Muscle layer of duodenum (tissue), 2 donors: ENCODE results near the gene LST1.

Experiments
- H3K27ac ChIP-seq: one replicate; pipeline ENCODE4 v1.7.0; 2013; ENCODE audit warnings: mild to moderate bottlenecking, low read length
- H3K27me3 ChIP-seq: one replicate; pipeline ENCODE4 v1.7.0; 2013; ENCODE audit warnings: low read depth, mild to moderate bottlenecking, control low read depth, low read length
- H3K36me3 ChIP-seq, 2 donors: one replicate each; pipeline ENCODE4 v1.7.0; 2013; ENCODE audit warnings: low read length in 2 of 2, control low read depth in 1 of 2, mild to moderate bottlenecking in 1 of 2; ENCODE audit not compliant: insufficient read depth in 2 of 2, control insufficient read depth in 1 of 2
- H3K4me1 ChIP-seq, 2 donors: one replicate each; pipeline ENCODE4 v1.7.0; 2013; ENCODE audit warnings: low read length in 2 of 2, mild to moderate bottlenecking in 2 of 2, control low read depth in 1 of 2, moderate library complexity in 1 of 2; ENCODE audit not compliant: insufficient read depth in 2 of 2, control insufficient read depth in 1 of 2
- H3K4me3 ChIP-seq, 2 donors: one replicate each; pipeline ENCODE4 v1.7.0; 2013; ENCODE audit warnings: low read length in 2 of 2, low read depth in 1 of 2, mild to moderate bottlenecking in 1 of 2
- H3K9me3 ChIP-seq, 2 donors: one replicate each; pipeline ENCODE4 v1.7.0; 2013; ENCODE audit warnings: low read length in 2 of 2, control low read depth in 1 of 2, mild to moderate bottlenecking in 1 of 2; ENCODE audit not compliant: control insufficient read depth in 1 of 2
- donor health status: healthy.

The LST1 gene

GRCh38 chr6:31586008-31586407 lies at the start of gene LST1:
Gene LST1, plus strand, starts transcription at chr6:31586277. Its CDS starts 1,023 bp downstream, at chr6:31587300.
- Histone ChIP-seq H3K4me3 (peak within 1 kb of the TSS in 1 of 2 donors; percentile 42), H3K27ac (no peak within 1 kb of the TSS)

GRCh38 chr6:31538805-31539400 lies 47.2 kb upstream of the LST1 start:
- H3K36me3 ChIP-seq: peaks cover 49 to 61% of the 10 kb centered on the region in 2 donors
- H3K27ac ChIP-seq: peak overlapping the region; percentile 35
- no peaks in the 10 kb centered on the region for H3K27me3 ChIP-seq
- peak overlapping the region; percentile 88 to 99 for H3K4me3 ChIP-seq
- H3K4me1 ChIP-seq: peaks cover 20 to 29% of the 10 kb centered on the region in 2 donors
- H3K9me3 ChIP-seq: no peaks in the 10 kb centered on the region

More at GRCh38 chr6:31586008-31586407, at the start of gene LST1:
- Histone ChIP-seq H3K9me3 (no peaks in the 10 kb centered on the region), H3K36me3 (no peaks in the 10 kb centered on the region), H3K27me3 (no peaks in the 10 kb centered on the region), H3K4me1 (peaks cover 0 to 18% of the 10 kb centered on the region in 2 donors)

- H3K4me3 ChIP-seq: peak overlapping the region; percentile 88 to 99
- H3K36me3 ChIP-seq: peaks cover 32 to 44% of the 10 kb centered on the region in 2 donors
- peak overlapping the region; percentile 100 for H3K27ac ChIP-seq
- H3K9me3 ChIP-seq: no peaks in the 10 kb centered on the region
- peaks cover 20 to 29% of the 10 kb centered on the region in 2 donors for H3K4me1 ChIP-seq
- H3K27me3 ChIP-seq: no peaks in the 10 kb centered on the region
These were observed 45.4 kb upstream of the LST1 start for GRCh38 chr6:31540640-31541039.

GRCh38 chr6:31541059-31541657 lies 44.9 kb upstream of the LST1 start:
- Histone ChIP-seq H3K36me3 (peaks cover 27 to 39% of the 10 kb centered on the region in 2 donors), H3K27me3 (no peaks in the 10 kb centered on the region), H3K4me3 (peak overlapping the region; percentile 88 to 99), H3K27ac (peak overlapping the region; percentile 100), H3K9me3 (no peaks in the 10 kb centered on the region), H3K4me1 (peaks cover 20 to 29% of the 10 kb centered on the region in 2 donors)

GRCh38 chr6:31541658-31542521 lies 44.2 kb upstream of the LST1 start, which contains the start of gene DDX39B:
Gene DDX39B, minus strand, starts transcription at chr6:31542003. Its CDS starts 1,471 bp downstream, at chr6:31540532.
- no peaks in the 10 kb centered on the region for H3K27me3 ChIP-seq
- no peaks in the 10 kb centered on the region for H3K9me3 ChIP-seq
- H3K36me3 ChIP-seq: peaks cover 21 to 31% of the 10 kb centered on the region in 2 donors
- peak within 1 kb of the TSS; percentile 88 to 99 for H3K4me3 ChIP-seq
- H3K27ac ChIP-seq: peak within 1 kb of the TSS; percentile 100
- peaks cover 25 to 30% of the 10 kb centered on the region in 2 donors for H3K4me1 ChIP-seq

GRCh38 chr6:31543639-31544038 lies 42.4 kb upstream of the LST1 start:
- Histone ChIP-seq H3K27me3 (no peaks in the 10 kb centered on the region), H3K4me3 (no peak overlapping the region), H3K9me3 (no peaks in the 10 kb centered on the region), H3K27ac (no peak overlapping the region), H3K4me1 (peaks cover 24 to 39% of the 10 kb centered on the region in 2 donors), H3K36me3 (peaks cover 13 to 20% of the 10 kb centered on the region in 2 donors)

GRCh38 chr6:31544676-31545075 lies 41.4 kb upstream of the LST1 start:
- Histone ChIP-seq H3K27me3 (no peaks in the 10 kb centered on the region), H3K9me3 (no peaks in the 10 kb centered on the region), H3K36me3 (peaks cover 6 to 20% of the 10 kb centered on the region in 2 donors), H3K27ac (no peak overlapping the region), H3K4me3 (no peak overlapping the region), H3K4me1 (peaks cover 13 to 33% of the 10 kb centered on the region in 2 donors)

- no peak overlapping the region for H3K4me3 ChIP-seq
- peaks cover 7 to 27% of the 10 kb centered on the region in 2 donors for H3K4me1 ChIP-seq
- H3K36me3 ChIP-seq: peaks cover 4 to 17% of the 10 kb centered on the region in 2 donors
- H3K27me3 ChIP-seq: no peaks in the 10 kb centered on the region
- H3K27ac ChIP-seq: no peak overlapping the region
- H3K9me3 ChIP-seq: no peaks in the 10 kb centered on the region
These were observed 40.8 kb upstream of the LST1 start for GRCh38 chr6:31545291-31545690.

- peaks cover 7 to 16% of the 10 kb centered on the region in 2 donors for H3K36me3 ChIP-seq
- H3K4me1 ChIP-seq: peaks cover 4 to 22% of the 10 kb centered on the region in 2 donors
- peak within 1 kb of the TSS; percentile 61 to 74 for H3K4me3 ChIP-seq
- H3K9me3 ChIP-seq: no peaks in the 10 kb centered on the region
- no peaks in the 10 kb centered on the region for H3K27me3 ChIP-seq
- peak within 1 kb of the TSS; percentile 72 for H3K27ac ChIP-seq
These were observed 39.6 kb upstream of the LST1 start, which contains the start of gene ATP6V1G2 for GRCh38 chr6:31546339-31546957. Gene ATP6V1G2, minus strand, starts transcription at chr6:31546608. Its CDS starts 49 bp downstream, at chr6:31546559.

- Histone ChIP-seq H3K27ac (peak within 1 kb of the TSS; percentile 72), H3K27me3 (no peaks in the 10 kb centered on the region)
These were observed 38.9 kb upstream of the LST1 start, which contains the start of gene NFKBIL1 for GRCh38 chr6:31546958-31547726. Gene NFKBIL1, plus strand, starts transcription at chr6:31547608. Its CDS starts 87 bp downstream, at chr6:31547695.

More at GRCh38 chr6:31546958-31547726, 38.9 kb upstream of the LST1 start, which contains the start of gene NFKBIL1:
- Histone ChIP-seq H3K36me3 (peaks cover 7 to 13% of the 10 kb centered on the region in 2 donors), H3K4me3 (peak within 1 kb of the TSS; percentile 61 to 74), H3K4me1 (peaks cover 4 to 22% of the 10 kb centered on the region in 2 donors), H3K9me3 (no peaks in the 10 kb centered on the region)
